Spleen (tissue), 7 donors: ENCODE results near the gene MAP3K19.

Experiments
- POLR2A ChIP-seq, 3 donors: fragments of 450-650 bp; IDR thresholded peaks; one replicate each; pipeline ENCODE4 v1.5.1; 2017; ENCODE audit warnings: antibody characterized with exemption in 3 of 3, mild to moderate bottlenecking in 1 of 3
- TF ChIP-seq, protein P1 (sequence below), 11 experiments: fragments of 200-600 bp in 7 of 11; fragments of 450-650 bp in 4 of 11; sonication (generic) in 4 of 11; IDR thresholded peaks in 8 of 11; conservative IDR thresholded peaks in 3 of 11; 1 replicate in 7 of 11; 2 replicates in 4 of 11; pipeline versions ENCODE4 v1.4.0 to v1.8.0; 2016 to 2021; ENCODE audit warnings: antibody characterized with exemption in 11 of 11, inconsistent platforms in 4 of 11, mild to moderate bottlenecking in 1 of 11
- donor health status: DM: no; HTN: no; CAD: no; lungs with moderate emphysema.
- donor health status: DM: no; HTN: no; CAD: no.
- donor health status: DM: no; HTN: no; CAD: no.

DNA sequence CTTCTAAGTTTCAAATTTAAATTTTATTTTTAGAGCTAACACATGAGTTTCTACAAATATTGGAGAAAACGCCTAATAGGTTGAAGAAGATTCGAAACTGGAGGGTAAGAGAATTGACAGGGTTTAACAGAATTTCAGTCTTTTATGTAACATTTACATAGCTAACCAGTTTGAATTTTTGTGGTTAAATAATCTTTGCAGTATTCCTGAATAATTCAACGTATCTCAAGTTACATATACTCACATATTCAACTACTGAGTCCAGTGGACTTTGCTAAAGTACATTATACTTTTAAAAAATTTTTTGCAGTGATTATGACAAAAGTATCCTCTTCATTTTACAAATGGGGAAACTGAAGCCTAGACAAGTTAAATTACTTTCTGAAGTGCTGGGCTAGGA, 94.6 kb downstream of the MAP3K19 start:
- TF ChIP-seq, protein P1, sequence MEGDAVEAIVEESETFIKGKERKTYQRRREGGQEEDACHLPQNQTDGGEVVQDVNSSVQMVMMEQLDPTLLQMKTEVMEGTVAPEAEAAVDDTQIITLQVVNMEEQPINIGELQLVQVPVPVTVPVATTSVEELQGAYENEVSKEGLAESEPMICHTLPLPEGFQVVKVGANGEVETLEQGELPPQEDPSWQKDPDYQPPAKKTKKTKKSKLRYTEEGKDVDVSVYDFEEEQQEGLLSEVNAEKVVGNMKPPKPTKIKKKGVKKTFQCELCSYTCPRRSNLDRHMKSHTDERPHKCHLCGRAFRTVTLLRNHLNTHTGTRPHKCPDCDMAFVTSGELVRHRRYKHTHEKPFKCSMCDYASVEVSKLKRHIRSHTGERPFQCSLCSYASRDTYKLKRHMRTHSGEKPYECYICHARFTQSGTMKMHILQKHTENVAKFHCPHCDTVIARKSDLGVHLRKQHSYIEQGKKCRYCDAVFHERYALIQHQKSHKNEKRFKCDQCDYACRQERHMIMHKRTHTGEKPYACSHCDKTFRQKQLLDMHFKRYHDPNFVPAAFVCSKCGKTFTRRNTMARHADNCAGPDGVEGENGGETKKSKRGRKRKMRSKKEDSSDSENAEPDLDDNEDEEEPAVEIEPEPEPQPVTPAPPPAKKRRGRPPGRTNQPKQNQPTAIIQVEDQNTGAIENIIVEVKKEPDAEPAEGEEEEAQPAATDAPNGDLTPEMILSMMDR (IDR thresholded peaks at IDR 0.05 in 8 of 11, conservative IDR thresholded peaks at IDR 0.05 in 3 of 11): no peak
- no peak for TF ChIP-seq POLR2A (IDR thresholded peaks at IDR 0.05)
